Hindlimb muscle (tissue), 1 donor: ENCODE data around the gene UBR4. TPM values are rescaled to one million over a fixed set of nuclear protein-coding genes. Genes with fewer than 3 reads are reported as not detected.
"Not testable (repeated sequence)": the region's sequence is repeated elsewhere in the genome, so short reads cannot be mapped to it uniquely, and the experiment has no call there.

ENCODE experiments used
- DNase-seq: peaks from one replicate; pipeline ENCODE4 v3.0.0-alpha.2; 2013
- polyA plus RNA-seq: library from polyadenylated mRNA; unstranded; fragments of 120-200 nt; gene quantifications from one replicate; pipeline ENCODE4 v1.2.1, GENCODE V29; 2013; ENCODE audit not compliant: insufficient read length

Gene UBR4
- polyA plus RNA-seq, 1 donor, result 98.1 TPM

DNA sequence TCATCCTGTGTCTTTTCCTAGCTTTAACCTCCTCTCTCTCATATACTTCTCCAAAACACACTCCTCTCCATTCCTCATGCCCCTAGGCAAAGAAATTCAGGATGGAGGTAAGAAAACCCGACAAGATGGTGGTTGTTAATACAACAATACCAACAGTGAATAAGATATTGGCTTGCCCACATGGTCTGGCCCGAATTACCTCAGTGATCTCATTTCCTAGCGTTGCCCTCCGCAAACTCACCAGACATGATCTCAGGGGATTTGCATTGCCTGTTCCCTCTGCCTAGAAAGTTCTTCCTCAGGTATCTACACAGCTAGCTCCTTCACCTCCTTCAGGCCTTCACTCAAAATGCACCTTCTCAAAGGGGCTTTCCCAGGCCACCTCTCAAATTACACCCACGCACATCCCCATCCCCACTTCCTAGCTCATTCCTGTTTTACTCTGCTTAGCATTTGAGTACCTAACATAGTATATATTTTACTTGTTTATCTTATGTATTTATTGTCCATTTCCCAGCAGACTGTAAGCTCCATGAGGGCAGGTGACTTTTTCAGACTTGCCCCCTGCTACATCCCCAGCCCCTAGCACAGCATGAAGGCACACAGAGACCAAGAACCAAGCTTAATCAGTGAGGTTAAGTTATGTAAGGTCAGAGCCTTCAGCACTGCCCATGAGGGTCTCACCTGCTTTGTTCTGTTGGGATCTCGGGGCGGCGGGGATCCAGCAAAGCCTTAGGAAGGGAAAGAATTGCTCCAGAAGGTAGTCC is 10.2 kb upstream of the UBR4 start:
- no peak for DNase-seq

DNA sequence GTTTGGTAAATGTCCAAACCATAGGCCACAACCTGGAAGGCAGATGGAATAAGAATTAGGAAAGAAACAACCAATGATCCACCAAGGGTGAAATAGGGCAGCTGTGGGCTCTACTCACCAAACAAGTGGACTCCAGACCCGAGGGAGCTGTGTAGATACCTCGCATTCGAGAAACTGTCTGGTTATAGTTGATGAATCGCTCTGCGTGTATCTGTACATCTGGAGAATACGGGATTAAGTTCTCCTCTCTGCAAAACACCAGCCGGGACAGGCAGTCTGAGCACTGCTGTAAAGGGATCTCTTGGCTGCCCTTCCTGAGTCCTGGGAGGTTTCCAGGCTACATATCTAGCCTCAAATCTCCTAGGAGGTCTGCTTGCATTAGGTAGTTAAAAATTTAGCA is 9.4 kb upstream of the UBR4 start:
- DNase-seq, result no peak

DNA sequence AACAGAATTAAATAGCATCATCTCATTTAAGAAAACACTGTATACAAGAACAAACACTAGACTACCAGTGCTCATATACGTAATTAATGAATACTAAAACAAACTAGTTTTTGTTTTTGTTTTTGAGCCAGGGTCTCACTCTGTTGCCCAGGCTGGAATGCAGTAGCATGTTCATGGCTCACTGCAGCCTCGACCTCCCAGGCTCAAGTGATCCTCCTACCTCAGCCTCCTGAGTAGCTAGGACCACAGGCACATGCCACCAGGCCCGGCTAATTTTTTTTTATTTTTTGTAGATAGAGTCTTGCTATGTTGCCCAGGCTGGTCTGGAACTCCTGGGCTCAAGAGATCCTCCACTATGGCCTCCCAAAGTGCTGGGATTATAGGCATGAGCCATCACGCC is 6.5 kb upstream of the UBR4 start:
- DNase-seq, result not testable (repeated sequence)

DNA sequence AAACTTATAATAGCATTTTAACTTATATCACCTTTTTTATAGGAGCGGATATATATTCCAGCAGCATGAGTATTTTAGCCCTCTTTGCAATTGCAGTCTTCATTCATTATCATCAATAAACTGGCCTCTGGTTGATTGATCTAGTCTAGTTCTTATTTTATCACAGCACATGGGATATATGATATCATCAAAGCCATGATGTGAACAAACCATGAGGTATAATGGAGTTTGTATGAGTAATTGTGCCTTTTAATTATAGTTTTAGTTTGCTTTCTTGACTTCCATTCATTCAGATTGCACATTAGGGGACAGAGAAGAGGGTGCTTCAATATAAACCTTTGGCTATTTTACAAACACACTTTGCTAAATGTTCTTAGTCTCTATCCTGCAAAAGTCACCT is 3.5 kb upstream of the UBR4 start:
- DNase-seq, result no peak

DNA sequence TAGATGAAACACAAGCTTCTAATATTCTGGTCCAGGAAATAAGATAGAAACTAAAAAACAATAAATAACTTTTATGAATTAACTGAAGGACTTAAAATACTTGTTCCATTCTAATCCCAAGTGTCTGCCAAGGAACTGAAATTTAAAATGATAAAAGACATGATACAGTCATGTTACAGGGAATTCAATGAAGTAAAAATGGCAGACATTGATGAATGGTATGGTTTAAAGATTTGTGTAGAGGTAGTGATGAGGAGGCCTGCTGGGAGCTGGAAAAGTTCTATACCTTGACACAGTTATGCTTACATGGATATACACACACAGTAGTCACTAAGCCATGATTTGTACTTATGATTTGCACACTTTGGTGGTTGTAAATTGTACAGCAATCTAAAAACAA is 2.1 kb upstream of the UBR4 start:
- DNase-seq, result no peak

DNA sequence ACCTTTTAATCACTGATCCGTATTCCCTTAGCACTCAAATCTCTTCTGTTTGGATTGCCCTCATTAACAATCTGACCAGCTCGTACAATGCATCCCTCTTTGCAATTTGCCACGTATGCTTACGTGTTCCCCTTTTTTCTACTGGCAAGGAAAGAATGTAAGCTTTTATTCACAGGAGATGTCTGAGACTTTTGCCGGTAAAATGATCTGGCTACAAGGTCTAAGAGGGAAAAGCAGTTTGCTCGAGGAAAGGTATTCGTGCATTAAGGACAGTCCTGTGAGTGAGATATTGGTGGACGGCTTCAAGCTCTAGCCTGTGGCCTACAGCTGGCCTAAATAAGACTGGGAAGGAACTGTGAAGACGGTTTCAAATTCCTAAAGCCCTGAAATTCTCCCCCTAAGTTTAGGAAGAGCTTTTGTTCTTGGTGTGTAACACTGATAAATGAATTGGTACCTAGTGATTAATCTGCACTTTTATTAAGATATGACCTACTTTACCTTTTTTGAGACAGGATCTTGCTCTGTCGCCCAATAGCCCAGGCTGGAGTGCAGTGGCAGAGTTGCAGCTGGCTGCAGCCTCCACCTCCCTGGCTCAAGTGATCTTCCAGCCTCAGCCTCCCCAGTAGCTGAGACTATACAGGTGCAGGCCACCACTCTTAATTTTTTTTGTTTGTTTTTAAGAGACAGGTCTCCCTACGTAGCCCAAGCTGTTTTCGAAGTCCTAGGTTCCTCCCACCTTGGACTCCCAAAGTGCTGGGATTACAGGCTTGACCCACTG is 895 bp upstream of the UBR4 start:
- no peak for DNase-seq

DNA sequence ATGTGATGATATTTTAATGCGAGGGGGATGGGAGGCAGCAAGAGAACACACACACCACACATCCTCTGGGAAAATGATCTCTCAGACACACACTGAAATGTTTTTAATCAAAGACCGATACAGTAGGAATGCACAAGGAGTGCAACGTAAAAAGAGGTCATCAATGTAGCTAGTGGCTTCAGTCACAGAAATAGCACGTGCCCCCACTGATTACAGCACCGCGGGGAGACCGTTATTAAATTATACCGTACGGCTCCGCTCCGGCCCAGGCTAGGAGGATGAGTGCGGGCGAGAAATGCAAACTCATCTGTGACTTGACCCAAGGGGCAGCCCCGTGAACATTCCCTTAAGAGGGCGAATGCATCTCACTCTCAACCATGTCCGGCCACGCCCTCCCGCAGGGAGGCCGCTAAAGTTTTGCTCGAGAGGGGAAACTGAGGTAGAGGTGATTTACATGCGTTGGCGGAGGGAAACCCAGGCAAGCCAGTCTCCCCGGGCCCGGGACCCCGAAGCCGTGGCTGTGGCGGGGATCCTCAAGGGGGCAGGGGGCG is 552 bp downstream of the UBR4 start:
- peak; percentile 41 for DNase-seq

DNA sequence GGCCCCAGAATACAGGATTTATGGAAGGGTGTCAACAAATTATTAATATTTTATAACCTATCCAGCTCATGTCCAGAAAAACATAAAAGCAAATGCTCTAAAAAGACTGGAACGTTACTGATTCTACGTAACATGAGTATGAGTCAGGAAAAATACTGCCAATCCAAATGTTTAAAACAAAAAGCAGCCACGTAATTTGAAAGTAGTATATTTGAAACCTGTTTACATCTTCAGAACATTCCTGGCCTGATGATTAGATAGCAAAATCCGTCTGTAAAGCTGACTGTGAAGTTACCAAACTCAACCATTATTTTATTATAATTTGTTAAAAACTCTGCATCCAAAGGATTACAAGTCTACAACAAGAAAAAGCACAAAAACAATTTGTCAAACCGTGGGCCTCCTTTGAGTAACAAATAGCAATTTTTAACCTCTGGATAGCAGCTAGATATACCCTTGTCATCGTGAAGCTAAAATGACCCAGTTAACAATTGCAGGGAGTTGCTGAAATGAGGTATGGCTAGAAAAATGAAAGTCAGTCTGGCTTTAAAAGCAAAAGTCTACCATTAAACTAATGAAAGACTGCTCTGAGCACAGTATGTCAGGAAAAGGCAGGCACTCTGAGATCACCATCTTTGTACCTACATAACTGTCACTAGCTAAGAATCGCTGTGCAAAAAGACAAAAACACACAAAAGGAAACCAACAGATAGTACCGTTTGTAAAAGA is 1.2 kb downstream of the UBR4 start:
- no peak for DNase-seq

DNA sequence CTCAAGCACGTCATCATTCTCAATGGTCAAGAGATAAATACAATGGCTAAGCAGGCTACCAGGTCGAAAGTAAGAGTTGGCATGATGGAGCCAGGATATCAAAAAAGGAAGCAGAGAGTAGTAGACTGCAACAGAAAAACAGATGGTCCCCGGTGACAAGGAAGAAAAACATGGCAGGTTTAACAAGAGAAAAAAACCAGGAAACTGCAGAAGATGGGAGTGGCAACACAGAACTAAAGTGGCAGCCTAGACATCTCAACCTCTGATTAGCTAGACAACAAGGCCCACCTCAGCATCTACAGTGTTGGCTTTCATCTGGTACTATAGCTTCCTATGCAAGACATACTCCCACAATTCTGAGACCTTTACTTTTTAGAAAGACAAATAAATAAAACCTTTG is 3.1 kb downstream of the UBR4 start:
- DNase-seq, result no peak

DNA sequence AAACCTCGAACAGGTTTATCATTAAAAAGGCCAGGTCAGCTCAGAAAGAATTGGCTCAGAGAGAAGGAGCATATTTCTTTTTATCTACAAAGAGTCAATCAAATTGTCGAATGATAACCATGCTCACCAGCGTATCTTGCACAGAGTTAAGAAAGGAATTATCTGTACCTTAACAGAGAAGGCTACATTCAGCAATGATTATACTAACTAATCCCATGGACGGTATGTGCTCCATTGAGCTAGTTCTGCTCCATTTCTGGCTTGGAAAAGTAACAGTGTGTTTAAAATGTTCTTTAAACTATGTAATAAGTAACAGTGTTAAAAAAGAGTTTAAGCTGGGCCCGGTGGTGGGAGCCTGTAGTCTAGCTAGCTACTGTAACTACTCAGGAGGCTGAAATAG is 4.2 kb downstream of the UBR4 start:
- DNase-seq, result no peak

DNA sequence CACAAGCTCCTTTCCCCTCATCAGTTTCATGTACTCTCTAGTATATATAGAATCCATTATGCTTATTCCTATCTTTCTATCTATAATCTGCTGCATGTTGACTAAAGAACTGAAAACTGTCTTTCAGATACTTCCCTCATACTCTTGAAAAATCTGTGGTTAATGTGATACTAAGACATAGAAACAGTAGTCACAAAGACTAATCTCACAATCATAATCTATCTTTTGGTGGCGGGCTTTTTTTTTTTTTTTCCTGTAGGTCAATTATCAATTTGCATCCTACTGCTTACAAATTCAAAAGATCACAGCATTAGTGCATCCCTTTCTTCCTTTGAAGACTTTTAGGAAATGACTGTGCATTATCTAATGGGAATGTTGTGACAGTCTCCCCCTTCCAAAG is 4.7 kb downstream of the UBR4 start:
- no peak for DNase-seq

DNA sequence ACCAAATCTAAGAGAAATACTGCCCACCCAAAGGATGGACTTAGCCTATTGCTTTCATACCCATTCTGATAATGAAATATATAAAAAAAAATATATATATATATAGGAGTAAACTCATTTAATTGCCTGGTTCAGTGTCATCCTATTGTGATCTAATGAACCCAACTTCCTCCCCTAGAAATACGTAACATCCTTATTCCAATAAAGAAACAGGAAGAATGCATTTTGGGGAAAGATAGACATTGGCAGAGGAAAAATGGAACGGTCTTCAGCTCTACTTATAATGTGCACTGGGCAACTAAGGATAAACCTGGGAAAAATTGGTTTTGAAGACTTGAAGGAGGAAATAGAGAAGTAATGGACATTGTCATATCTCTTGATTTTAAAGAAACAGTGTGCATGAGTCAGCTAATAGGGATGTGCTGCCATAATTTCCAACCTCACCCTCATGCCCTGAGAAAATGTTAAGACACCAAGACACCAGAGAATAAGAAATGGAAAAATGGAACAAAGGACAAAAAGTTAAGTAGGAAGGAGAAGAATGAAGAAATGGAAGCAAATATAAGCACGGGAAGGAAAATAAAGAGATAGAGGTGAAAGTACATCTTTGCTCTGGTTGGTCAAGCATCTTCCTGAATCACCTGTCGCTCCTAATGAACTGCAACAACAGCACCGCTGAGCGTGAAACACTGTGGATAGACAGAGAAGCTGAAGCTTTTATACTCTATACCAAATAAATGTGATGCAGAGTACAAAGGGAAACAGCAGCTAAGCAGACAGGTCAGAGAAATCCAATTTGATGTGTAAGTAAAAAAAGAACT is 5.4 kb downstream of the UBR4 start:
- no peak for DNase-seq

DNA sequence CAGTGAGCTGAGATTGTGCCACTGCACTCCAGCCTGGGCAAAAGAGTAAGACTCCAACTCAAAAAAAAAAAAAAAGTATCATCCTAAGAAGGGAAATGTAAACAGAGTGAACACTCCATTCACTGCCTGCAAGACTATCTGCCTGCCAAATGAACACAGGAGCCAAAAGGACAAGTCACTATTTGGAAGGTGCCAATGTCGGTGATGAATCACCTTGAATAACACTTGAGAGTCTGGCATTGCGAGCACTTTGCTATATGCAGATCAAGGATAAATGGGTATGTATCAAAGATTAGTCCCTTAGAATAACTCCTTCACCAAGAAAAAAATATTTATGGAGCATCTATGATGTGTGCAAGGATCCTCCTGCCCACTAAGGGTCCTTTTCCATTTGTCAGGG is 6.6 kb downstream of the UBR4 start:
- no peak for DNase-seq

DNA sequence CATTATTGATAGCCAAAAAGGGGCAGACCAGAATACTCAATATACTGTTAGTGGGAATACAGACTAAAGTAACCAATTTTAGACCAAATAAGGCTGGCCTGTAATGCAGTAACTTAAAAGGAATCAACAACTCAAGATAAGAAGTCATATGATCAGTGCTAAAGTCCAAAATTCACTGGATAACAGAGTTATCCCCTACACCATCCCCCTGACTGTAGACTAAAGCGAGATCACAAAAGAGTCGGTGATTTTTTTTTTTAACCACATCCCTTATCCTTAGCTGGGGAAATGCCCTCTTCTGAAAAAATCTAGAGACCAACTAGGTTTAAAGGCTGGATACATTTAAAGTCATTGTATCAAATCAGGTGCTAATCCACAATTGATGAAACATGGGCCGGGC is 7.7 kb downstream of the UBR4 start:
- DNase-seq, result no peak

DNA sequence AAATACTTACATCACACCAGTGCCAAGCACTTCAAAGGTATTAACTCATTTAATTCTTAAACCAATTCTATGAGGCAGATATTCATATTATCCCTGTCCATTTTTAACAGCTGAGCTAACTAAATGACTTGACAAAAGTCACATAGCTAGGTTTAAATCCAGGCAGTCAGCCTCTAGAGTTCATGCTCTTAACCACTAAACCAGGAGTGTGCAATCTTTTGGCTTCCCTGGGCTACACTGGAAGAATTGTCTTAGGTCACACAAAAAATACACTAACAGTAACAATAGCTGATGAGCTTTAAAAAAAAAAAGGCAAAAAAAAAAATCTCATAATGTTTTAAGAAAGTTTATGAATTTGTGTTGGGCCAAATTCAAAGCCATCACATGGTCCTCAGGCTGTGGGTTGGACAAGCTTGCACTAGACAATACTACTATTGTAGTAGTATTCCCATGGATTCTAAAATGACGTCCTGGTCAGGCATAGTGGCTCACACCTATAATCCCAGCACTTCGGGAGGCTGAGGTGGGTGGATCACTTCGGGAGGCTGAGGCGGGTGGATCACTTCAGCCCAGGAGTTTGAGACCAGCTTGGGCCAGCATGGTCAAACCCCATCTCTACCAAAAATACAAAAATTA is 10.0 kb downstream of the UBR4 start:
- DNase-seq, result no peak

DNA sequence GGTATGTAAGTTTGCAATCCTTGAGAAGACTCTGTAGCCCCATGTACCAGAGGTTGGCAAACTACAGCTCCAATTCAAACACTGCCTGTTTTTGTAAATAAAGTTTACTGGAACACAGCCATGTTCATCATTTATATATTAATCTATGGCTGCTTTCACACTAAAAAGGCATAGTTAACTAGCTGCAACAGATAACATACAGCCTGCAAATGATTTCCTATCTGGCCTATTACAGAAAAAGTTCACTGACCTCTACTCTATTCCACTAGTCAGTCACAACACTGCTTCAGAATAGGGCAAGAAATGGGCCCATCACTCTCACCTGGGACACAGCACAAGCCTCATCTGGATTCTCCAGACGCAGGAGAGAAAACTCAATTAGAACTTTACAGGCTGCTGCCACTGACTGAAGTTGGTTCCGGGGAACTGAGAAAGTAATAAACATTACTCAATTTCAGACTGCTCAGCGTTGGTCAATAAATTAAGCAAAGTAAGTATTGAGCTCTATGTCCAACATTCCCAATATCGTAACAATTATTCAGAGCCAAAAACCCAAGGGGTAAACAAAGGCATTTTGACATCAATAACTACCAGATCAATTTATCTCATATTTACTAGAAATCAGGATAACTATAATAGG is 10.6 kb downstream of the UBR4 start:
- DNase-seq, result no peak

DNA sequence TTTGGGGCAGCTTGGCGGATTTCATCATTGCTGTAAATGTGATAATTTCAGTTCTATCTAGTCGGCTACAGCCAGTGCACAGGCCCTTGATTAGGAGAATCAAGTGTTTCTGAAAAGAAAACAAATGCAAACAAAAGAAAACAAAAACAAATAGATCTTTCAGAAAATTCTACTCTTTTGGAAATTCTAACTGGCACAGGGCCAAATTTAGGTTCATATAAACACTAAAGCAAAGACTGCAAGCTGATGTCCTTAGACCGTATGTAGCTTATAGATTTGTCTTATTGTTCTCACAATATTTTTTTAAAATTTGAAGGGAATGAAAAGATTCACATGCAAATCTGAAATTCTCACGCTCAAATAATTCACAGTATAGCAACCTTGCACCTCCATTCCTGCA is 11.2 kb downstream of the UBR4 start:
- DNase-seq, result no peak

DNA sequence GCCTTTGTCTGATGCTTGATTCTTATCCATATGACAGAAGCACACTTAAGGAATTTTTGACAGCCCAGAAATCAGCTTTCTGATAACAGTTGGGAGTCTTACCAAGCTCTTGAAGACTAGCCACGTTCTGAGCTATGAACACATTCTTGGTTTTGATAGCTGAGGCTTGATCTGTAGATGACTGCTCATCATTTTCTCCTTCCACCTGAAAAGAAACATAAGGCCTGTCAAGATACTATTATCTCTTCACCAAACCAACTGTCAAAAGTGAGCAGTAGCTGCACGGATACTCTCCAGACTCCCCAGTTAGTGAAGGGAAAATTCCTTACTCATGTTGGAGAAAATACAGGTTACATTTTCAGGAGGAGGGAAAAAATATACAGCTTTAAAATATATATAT is 12.2 kb downstream of the UBR4 start:
- DNase-seq, result no peak

DNA sequence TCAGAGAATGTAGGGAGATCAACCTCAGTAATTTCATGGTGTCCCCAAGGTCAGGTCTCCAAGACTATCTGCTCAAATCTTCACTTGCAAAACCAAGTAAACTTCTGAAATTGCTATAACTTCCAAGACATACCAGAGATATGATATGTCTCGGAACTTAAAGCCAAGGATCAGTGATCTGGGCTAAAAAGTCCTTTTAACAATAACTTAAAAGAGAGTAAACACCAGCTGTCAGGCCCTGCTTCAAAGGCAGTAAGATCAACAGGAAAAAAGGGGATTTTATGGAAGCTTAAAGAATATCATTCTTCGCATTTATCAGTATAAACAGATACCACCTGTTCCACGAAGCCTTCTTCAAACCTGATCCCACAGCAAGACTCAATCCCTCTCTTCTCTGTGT is 13.7 kb downstream of the UBR4 start:
- no peak for DNase-seq

DNA sequence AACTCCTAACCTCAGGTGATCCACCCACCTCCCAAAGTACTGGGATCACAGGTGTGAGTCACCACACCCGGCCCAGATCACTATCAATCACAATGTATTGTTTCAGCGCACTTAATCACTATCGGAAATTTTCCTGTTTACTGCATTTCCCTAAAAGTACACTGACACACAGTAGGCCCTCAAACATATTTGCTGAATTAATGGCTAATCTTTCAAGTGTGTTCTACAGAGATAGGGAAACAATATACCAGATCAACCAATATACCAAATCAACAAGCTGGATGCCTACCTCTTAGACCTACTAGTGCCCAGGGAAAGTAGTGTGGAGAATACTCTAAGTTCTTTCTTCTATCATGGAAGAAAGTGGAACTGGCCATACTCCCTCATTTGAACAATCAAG is 17.1 kb downstream of the UBR4 start:
- DNase-seq, result no peak

DNA sequence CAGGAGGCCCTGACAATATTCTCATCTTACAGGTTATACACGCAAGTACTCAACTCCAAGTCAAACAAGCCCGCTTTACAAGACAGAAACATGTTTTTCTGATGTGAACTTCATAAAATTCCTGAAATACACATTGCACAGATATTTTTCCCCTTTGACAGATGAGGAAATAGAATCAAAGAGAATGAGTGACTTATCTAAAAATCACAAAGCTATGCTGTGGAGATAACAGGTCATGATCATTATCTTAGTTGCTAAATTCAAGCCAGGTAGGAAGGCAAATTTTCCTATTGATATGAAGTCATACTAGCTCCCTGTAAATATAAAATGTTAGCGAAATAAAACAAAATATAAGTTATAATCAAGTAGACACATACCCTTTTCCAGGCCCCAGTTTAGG is 18.3 kb downstream of the UBR4 start:
- DNase-seq, result no peak
